ENCODE data around the gene FERMT2.
"Not testable (repeated sequence)": the region's sequence is repeated elsewhere in the genome, so short reads cannot be mapped to it uniquely, and the experiment has no call there.

The FERMT2 gene

DNA sequence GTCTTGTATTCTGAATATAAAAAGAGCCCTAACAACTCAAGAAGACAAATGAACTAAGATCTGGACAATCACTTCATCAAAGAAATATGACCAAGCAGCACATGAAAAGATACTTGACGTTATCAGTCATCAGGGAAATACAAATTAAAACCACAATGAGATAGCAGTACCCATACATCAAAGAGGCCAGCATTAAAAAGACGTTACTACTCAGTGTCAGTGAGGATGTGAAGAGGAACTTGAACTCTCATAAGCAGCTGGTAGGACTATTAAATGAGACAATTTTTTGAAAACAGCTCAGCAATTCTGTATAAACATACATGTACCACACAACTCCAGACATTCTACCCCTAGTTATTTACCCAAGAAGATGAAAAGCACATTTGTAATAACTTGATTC, 55.9 kb downstream of the FERMT2 start:
- no peak for DNase-seq

DNA sequence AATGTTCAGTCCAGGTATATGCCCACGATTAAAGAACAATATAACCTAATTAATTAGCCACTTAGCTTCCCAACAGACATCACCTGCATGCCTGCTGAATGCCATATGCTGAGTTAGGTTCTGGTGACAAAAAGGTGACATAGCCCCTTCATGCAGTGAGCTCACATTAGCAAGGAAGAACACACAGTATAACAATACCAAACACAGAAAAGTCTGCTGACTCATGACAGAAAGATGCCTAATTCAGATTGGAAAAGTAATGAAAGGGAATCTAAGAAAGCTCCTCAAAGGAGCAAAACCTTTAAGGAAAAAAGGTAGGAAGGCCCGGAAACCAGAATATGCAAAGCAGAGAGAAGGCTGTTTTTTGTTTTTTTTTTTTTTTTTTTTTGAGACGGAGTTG, 59.0 kb downstream of the FERMT2 start:
- no peak for DNase-seq

DNA sequence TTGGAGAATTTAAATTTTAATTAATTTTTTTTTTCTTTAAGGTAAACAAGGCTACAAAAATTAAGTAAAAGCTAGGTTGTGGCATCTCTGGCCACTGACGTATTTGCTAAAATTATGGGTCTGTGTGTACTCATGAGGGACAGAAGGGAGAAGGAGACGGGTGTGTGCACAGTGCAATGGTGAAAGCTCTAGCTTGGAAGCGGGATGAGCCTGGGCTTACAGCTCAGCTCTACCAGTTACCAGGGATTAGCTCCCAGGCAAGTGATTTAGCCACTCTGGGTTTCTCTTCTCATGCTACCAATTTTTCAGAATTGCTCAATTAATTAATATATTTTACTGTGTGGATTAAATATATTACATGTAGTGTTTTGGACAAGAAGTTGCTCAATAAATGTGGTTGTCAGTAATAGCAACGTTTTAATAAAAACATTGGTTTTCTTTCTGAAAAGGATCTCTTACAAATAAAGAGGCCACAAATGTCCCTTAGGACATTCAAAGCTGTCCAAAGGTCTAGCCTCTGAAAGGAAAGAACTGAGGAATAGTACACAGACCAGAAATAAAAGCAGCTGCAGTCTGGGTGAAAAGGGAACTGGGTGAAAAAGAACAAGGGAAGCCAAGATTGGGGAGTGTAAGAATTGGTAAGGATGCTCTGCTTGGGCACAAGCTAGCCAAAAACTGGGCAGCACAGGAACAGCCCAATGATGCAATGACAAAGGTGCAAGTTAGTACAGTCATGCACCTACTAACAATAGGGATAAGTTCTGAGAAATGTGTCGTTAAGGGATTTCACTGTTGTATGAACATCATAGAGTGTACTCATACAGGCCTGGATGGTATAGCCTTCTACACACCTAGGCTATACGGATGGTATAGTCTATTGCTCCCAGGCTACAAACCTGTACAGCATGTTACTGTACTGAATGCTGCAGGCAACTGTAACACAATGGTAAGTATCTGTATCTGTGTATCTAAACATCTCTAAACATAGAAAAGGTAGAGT, 61.7 kb downstream of the FERMT2 start:
- DNase-seq, result no peak

DNA sequence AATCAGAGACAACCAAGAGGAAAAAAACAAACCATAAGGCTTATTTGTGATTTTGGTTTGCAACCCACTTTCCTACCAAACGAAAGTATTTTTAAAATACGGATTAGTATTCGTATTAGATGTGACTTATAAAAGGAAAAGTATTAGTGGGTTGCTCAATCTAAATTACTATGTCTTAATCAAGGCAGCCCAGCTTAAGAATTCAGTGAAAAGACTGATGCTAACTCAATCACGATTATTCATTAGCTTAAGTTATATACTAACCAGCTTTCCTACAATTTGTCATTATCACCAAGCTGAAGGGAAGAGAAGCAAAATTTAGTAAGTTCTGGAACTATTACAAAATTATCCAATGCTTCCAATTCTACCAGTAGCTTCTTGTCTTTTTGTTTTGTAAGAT, 62.7 kb downstream of the FERMT2 start:
- no peak for DNase-seq

DNA sequence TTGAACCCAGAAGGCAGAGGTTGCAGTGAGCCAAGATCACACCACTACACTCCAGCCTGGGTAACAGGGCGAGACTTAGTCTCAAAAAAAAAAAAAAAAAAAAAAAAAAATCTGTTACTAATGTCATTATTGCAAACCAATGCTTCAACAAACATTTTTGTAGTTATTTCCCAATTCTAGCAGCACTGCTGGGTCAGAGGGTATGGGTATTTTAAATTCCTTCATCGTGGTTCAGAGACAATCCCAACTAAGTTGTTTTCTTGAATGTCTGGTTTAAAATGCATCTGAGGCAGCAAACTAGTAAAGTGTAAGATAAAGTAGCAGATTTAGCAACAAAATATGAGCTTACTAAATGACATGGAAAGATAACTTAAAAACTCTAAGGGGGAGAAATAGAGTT, 65.6 kb downstream of the FERMT2 start:
- no peak for DNase-seq

DNA sequence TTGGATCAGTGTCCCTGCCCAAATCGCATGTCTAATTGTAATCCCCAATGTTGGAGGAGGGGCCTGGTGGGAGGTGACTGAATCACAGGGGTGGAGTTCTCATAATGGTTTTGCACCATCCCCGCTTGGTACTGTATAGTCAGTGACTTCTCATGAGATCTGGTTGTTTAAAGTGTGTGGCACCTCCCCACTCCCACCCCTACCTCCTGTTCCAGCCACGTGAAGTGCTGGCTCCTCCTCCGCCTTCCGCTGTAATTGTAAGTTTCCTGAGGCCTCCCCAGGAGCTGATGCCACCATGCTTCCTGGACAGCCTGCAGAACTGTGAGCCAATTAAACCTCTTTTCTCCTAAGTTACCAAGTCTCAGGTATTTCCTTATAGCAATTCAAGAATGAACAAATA, 67.2 kb downstream of the FERMT2 start:
- DNase-seq, result no peak

DNA sequence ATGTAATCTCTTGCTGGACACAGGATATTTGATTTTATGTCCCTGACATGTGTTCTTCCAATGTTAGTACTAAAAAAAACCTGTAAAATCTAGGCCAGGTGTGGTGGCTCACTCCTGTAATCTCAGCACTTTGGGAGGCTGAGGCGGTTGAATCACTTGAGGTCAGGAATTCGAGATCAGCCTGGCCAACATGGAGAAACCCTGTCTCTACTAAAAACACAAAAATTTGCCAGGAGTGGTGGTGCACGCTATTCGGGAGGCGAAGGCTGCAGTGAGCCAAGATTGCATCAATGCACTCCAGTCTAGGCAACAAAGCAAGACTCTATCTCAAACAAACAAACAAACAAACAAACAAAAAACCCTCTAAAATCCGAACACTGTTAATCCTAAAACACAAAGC, 68.0 kb downstream of the FERMT2 start:
- no peak for DNase-seq

DNA sequence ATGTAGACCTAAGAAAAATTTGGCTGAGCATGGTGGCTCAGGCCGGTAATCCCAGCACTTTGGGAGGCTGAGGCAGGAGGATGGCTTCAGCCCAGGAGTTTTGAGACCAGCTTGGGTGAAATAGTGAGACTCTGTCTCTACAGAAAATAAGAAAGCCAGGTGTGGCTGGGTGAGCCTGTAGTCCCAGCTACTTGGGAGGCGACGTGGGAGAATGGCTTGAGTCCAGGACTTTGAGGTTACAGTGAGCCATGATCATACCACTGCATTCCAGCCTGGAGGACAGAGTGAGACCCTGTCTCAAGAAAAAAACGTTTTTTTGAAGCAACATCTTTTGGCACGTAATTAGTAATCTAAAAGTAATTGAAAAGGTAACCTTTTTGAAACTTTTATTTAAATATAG, 70.9 kb downstream of the FERMT2 start:
- DNase-seq, result no peak

DNA sequence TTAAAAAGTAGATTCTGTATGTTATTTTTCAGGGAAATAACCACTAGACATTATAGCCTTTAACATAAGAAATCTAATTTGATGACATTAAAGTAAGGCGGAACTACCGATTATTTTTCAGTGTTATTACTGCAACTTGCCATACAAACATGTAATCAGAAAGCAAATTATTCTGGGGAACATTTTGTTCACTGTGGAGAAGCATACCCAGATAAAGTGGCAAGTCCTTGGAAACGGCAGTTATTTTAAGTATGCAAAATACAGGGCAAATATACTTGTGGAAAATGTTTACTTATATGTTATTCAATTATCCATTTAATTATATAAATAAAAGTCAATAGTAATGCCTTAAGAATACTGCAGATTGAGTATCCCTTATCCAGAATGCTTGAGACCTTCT, 71.9 kb downstream of the FERMT2 start:
- DNase-seq, result no peak

DNA sequence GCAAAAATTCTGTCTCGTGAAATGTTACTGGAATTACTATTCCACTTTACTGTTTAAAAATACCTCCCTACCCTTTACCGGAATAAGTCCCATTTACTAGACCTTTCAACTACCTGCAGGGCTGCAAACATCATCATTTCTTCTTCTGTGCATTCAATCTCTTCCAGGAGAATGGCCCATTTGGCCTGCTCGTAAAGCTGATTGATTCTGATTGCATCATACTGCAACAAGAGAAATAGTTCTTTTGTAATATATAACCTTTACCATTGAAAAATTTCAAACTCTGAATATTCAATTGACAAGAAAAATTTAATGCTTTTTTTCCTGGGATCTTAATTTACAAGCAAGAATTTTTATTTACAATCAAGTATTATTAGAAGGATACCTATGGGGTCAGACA, 72.4 kb downstream of the FERMT2 start:
- DNase-seq, result no peak

DNA sequence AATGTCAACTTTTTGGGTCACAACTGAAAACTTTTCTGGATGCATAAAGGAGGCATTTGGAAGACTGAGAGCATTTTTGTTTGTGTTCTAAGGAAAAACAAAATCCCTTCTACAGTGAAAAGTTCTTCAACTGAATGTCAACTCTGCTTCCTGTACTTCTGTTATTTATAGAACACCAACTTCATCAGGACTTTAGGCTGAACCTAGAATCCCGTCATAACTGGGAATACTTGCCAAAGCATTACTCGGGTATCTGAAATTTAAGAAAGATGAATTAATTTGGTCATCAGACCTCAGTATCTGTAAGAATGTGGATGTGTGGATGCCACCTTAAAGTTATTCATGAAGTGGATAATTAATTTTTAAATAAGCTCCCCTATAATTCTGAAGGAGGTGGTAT, 73.2 kb downstream of the FERMT2 start:
- no peak for DNase-seq

DNA sequence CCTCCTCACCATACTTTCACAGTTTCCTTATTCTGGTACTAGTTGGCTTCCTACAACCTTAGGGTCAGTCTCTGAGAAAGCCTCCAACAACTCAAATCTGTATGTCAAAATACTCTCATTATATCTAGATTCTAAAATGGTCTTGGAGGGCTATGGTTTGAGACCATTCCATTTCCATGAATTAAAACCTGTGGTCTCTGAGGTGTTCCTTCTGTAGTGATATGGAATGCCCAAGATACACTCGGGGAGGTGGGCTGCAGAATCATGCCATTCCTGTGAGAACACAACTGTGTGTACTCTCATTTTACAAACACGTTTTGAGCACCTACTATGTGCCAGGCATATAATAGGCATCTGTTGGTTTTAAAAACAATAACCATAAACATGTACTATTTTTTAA, 74.0 kb downstream of the FERMT2 start:
- no peak for DNase-seq

DNA sequence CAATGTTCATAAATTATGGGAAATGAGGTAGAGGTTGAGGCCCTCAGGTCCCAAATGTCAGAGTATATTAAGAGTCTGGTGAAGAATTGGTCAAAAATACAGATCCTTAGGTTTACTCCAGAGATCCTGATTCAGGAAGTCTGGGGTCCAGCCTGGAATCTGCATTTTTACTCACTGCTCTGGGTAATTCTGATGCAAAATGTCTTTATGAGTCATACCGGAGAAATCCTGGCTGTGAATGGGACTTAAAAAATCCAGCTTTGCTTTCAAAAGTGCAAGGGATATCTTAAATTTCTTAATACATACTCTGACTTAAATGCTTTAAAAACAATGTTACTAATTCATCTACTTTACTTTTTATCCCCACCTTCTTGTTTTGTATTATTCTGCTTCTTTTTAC, 74.5 kb downstream of the FERMT2 start:
- DNase-seq, result no peak

DNA sequence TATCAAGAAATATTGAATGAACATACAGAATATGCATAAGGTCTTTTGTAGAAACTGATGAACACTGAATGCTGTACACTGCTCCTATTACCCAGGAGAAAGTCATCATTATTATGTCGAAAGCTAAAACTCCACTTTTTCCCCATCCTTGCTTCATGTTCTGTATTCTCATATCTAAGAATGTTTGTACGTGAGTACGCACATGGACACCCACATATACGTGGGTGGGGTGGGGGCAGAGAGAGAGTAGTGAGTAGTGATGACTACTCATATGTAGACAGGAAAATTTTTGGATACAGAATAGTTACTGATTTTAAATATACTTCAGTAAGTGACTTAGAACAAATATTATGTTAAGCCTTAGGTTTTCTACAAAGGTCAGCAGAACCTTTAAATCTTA, 75.1 kb downstream of the FERMT2 start:
- DNase-seq, result no peak

DNA sequence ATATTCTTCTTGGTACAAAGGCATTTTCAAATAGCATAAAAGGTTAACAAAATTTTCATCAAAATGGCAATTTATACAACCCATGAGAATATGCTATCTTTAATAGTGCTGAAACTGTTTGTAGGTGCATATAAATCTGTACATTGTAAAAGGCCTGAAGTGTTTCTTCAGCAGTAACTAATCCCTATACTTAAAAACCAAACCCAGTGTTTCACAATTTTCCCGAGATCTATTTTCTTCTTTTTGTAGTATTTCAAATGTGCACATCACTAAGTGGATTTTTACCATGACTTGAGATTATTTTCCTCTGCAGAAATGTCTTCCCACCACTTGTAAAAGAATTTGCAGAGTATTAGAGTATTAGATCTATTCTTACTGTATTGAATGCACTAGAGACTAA, 76.5 kb downstream of the FERMT2 start:
- no peak for DNase-seq

DNA sequence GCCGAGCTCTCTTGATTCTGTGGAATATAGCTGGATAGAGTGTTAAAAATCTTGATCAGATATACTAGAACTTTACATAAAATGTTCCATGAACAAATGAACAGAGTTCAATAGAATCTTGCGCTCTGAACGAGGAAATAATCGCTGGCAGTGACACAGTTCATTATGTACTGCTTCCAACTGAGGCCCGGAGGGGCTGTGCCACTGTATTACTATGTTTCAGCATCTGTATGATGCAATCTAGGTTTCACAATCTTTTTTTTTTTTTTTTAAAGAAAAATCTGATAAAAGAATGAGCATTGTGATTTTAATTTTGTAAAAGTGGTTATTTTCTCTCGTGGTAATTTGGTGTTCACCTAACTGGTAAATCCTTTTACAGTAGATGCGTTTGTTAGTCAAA, 77.2 kb downstream of the FERMT2 start:
- no peak for DNase-seq

DNA sequence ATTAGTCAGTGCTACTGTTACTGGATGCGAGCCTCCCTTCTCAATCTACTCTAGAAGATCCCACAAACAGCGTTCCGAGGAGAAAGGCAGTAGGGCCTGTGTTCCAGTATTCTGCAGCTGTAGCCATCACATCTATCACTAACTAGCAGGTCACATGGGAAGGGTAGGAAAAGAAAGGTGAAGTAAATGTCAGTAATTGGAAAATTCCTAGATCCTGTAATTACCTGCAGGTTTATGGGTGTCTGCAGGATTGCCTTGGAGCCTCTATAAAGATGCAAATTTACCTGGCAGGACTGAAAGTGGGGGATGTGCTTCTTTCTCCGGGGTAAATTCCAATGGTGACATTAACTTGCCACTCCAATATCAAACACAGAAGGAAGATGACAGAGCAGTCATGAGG, 77.8 kb downstream of the FERMT2 start:
- DNase-seq, result no peak

DNA sequence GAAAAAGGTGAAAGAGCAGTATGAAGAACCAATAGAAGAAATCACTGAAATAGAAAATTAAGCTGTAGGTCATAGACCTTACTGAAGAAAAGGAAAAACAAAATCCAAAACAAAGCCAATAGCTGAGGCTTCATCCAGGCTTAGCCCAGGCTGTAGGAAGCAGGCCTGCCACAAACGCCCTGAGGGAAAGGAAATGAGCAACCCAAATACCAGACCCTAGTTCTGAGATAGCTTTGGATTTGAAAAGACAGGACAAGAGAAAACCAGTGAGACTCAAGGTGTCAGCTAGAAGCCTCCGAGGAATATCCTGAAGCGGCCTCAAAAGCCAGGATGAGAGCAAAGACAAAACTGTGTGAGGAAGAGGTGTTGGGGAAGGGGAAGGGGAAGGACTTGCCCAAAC, 79.2 kb downstream of the FERMT2 start:
- DNase-seq, result no peak

DNA sequence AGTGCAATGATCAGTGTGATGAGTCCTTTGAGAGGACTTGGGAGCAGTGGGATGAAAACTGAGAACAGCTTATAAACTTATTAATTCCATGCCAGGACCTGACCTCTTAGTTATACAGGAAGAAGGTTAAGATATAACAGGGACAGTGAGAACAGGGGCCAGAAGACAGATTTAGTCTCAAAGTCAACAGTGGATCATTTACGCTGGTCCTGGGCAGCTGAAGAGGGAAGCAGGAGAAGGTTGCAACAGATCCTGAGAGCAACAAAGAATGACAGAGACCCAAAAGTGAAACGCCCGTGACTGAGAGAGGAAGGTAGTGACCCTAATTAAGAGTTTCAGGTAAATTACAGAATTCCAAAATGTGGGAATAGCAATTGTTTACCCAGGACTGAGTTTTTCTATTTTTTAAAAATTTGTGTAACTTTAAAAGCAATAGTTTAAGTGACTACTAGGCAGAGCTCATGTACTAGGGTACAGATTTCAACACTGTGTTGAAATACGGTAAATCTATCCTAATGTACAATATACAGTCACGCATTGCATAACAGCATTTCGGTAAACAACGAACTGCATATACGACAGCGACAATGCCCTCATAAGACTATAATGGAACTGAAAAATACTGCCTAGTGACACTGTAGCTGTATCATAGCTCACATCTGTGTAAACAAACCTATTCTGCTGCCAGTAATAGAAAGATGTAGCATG, 81.8 kb downstream of the FERMT2 start:
- no peak for DNase-seq

DNA sequence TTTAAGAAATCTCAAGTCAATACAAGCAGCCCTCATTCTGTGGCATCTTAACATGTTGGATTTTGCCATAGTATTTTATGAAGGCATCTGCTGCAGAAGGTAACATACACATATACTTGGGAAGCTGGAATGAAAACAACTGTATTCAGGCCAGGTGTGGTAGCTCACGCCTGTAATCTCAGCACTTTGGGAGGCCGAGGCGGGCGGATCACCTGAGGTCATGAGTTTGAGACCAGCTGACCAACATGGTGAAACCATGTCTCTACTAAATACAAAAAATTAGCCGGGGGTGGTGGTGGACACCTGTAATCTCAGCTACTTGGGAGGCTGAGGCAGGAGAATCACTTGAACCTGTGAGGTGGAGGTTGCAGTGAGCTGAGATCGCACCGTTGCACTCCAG, 86.0 kb downstream of the FERMT2 start:
- not testable (repeated sequence) for DNase-seq

DNA sequence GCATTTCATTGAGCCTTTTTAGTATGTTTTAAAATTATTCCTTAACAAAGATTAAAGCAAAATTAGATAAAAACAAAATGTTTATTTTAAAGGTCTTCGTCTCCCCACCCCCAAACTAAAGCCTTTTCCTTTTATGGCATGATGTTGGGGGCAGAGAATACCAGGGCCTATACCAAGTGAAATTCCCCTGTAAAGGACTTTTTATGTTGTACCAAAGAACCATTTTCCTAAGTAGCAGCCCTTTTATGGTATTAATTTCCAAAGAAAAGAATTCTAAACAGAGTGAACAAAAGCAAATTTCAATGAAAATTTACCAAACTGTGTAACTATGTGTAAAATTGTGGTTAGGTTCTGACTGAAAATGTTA, 87.5 kb downstream of the FERMT2 start:
- no peak for DNase-seq

DNA sequence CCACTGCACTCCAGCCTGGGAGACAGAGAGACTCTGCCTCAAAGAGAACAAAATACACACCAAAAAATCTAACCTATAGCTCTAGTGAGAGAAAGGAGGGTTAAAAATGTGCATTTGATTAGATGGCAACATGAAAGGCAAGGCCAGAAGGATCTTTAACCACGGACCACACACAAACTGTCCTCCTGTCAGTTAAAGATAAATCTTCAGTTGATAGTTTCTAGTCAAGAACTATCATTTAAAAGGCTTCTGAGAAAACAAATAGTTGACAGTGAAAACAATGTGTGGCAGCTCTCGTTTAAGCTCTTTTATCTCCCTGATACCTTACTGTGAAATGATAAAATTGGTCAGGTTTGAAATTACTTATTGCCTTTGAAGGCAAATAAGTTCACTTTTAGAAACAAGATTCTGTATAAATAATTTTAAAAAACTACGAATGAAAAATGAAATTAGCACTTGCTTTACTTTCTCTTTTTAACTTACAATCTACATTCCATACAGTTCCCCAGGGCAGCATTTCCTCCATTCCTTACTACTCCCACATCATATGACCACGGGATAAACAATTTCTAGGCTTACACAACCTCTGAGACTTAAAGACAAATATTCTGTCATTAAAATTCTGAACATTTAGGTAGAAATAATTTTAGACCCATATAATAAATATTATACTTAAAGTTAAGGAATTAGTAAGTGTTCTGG, 88.1 kb downstream of the FERMT2 start:
- no peak for DNase-seq

DNA sequence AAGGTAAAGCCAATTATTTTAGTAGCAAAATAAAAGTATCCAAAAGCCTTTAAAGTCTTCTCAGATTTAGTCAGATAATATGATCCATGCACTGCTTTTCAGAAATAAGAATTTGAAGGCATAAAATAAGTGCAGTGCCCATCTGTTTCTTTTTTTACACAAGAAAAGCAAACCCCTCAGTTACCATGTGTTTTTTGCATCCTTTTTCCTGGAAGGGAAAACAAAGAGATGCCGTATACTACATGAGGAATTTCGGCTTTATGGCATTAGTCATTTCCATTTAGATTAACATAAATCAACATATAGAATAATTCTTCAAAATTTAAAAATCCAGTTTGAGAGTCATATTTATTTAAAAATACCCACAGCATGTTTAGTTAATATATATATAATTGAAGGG, 89.4 kb downstream of the FERMT2 start:
- DNase-seq, result no peak

DNA sequence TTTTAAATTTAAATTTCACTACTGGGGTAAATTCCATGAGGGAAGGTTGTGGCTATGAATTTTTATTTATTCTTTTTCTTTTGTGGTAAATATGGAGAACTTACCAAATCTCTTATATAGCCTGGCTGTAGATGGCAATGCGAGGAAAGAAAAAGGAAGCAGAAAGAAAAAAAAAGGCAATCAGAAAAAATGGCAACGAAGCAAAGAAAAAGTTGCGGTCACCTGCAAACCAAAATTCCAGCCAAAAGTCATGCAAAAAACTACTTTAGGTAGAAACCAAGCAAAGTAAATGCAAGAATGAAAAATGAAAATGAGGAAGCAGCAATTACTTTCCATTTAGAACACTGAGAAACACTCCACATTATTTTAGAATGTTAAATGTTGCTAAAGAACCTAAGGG, 89.9 kb downstream of the FERMT2 start:
- no peak for DNase-seq

Data from stimulated activated CD4-positive, alpha-beta T cell treated with anti-CD3 and anti-CD28 coated beads, Interleukin-4, amount 100 ng/mL, for 1 hour (primary cell).